ENCODE results near the gene DCLRE1C. TPM values are rescaled to one million over a fixed set of nuclear protein-coding genes. Genes with fewer than 3 reads are reported as not detected.

Gene DCLRE1C
- total and polyA plus RNA-seq, 9 of the 15 experiments (the other 6 are each of a cell fraction or from before 2014, with no cell fraction given) = 8.8 to 22.2 (median 13.9) TPM

GRCh38 chr10:14889318-14889717, 64.6 kb downstream of the DCLRE1C start (continued):
- TF ChIP-seq ZNF449 (CRISPR knock-in tag; IDR thresholded peaks at IDR 0.05) (no peak), SMARCC2 (IDR thresholded peaks at IDR 0.05; ENCODE audit: low read depth) (peak; percentile 33; the same call in 1 of the 2 replicates), IFI16 (CRISPR knock-in tag; IDR thresholded peaks at IDR 0.05) (no peak), YY1 (IDR thresholded peaks at IDR 0.05; ENCODE audit: borderline replicate concordance in 1 of 3, control insufficient read depth in 1 of 3, extremely low read depth in 1 of 3, insufficient read depth in 3 of 3, insufficient read length in 1 of 3, insufficient replicate concordance in 2 of 3, low read depth in 1 of 3, low read length in 2 of 3) (peak in 1 of 3 experiments; percentile 87), TCF3 (CRISPR knock-in tag; IDR thresholded peaks at IDR 0.05) (peak; percentile 70), ATF6 (CRISPR knock-in tag; IDR thresholded peaks at IDR 0.05) (no peak), BRD9 (IDR thresholded peaks at IDR 0.05; ENCODE audit: low read depth, partially characterized antibody) (no peak), HDAC1 (IDR thresholded peaks at IDR 0.05) (0 out of 4 replicates have a peak, but pooled peaks of 1 of the 2 experiments have one; percentile 27), SPI1 (IDR thresholded peaks at IDR 0.05; ENCODE audit: borderline replicate concordance, low read depth, low read length) (peak; percentile 33; the same call in 1 of the 2 replicates), REST (IDR thresholded peaks at IDR 0.05; ENCODE audit: borderline replicate concordance) (peak; percentile 33; the same call in 1 of the 2 replicates), REST (CRISPR knock-in tag; IDR thresholded peaks at IDR 0.05; ENCODE audit: low read depth) (no peak), GATA2 (CRISPR knock-in tag; IDR thresholded peaks at IDR 0.05) (peak; percentile 76), PKNOX1 (IDR thresholded peaks at IDR 0.05) (0 out of 2 replicates have a peak, but pooled peaks have one; percentile 4), CBX3 (IDR thresholded peaks at IDR 0.05; ENCODE audit: borderline replicate concordance in 1 of 2, low read length in 2 of 2) (peak in 1 of 2 experiments; percentile 89; a peak in 2 of 3 replicates), ETV1 (tag; conservative IDR thresholded peaks at IDR 0.05; ENCODE audit: low read depth) (peak; percentile 18; the same call in 1 of the 2 replicates)
